ENCODE measurements around the gene LPP.
A peak's percentile ranks its signal among the peaks of the same experiment; 100 is the strongest.

LPP gene

GRCh38 chr3:188385295-188385694 is 231.3 kb downstream of the LPP start:
- Histone ChIP-seq H3K36me3 (ENCODE audit: low read length) (no peaks in the 10 kb centered on the region), H3K79me2 (ENCODE audit: insufficient read depth, low read length) (no peaks in the 10 kb centered on the region), H4K20me1 (ENCODE audit: low read depth, low read length) (no peaks in the 10 kb centered on the region), H3K9me2 (replicated peaks; ENCODE audit: insufficient read depth, low read length) (no peaks in the 10 kb centered on the region), H3K9ac (ENCODE audit: low read length) (no peak overlapping the region), H3K9me3 (ENCODE audit: insufficient read depth, low read length) (no peaks in the 10 kb centered on the region), H3K27ac (ENCODE audit: low read depth, low read length) (no peak overlapping the region), H3K4me2 (ENCODE audit: low read depth, low read length, poor library complexity, severe bottlenecking) (no peak overlapping the region), H3K27me3 (ENCODE audit: low read length) (no peaks in the 10 kb centered on the region), H2AFZ (ENCODE audit: low read depth, low read length, severe bottlenecking) (no peak overlapping the region), H3F3A (ENCODE audit: insufficient read depth) (no peaks in the 10 kb centered on the region), H3K4me3 (ENCODE audit: insufficient read depth, low read length, poor library complexity, severe bottlenecking) (no peak overlapping the region)
- TF ChIP-seq EZH2phosphoT487 (conservative IDR thresholded peaks at IDR 0.05; ENCODE audit: low read length), result no peak
- TF ChIP-seq, protein P1, sequence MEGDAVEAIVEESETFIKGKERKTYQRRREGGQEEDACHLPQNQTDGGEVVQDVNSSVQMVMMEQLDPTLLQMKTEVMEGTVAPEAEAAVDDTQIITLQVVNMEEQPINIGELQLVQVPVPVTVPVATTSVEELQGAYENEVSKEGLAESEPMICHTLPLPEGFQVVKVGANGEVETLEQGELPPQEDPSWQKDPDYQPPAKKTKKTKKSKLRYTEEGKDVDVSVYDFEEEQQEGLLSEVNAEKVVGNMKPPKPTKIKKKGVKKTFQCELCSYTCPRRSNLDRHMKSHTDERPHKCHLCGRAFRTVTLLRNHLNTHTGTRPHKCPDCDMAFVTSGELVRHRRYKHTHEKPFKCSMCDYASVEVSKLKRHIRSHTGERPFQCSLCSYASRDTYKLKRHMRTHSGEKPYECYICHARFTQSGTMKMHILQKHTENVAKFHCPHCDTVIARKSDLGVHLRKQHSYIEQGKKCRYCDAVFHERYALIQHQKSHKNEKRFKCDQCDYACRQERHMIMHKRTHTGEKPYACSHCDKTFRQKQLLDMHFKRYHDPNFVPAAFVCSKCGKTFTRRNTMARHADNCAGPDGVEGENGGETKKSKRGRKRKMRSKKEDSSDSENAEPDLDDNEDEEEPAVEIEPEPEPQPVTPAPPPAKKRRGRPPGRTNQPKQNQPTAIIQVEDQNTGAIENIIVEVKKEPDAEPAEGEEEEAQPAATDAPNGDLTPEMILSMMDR (IDR thresholded peaks at IDR 0.05; ENCODE audit: insufficient read depth, low read length, poor library complexity, severe bottlenecking), result no peak

GRCh38 chr3:188389711-188390342 is 235.9 kb downstream of the LPP start:
- Histone ChIP-seq H3K36me3 (ENCODE audit: low read length) (no peaks in the 10 kb centered on the region), H4K20me1 (ENCODE audit: low read depth, low read length) (no peaks in the 10 kb centered on the region), H3K4me3 (ENCODE audit: insufficient read depth, low read length, poor library complexity, severe bottlenecking) (no peak overlapping the region), H3K79me2 (ENCODE audit: insufficient read depth, low read length) (no peaks in the 10 kb centered on the region), H2AFZ (ENCODE audit: low read depth, low read length, severe bottlenecking) (no peak overlapping the region), H3K9me3 (ENCODE audit: insufficient read depth, low read length) (no peaks in the 10 kb centered on the region), H3K27ac (ENCODE audit: low read depth, low read length) (no peak overlapping the region), H3K4me2 (ENCODE audit: low read depth, low read length, poor library complexity, severe bottlenecking) (peak overlapping the region; percentile 41), H3K27me3 (ENCODE audit: low read length) (no peaks in the 10 kb centered on the region), H3K9ac (ENCODE audit: low read length) (no peak overlapping the region), H3K9me2 (replicated peaks; ENCODE audit: insufficient read depth, low read length) (no peaks in the 10 kb centered on the region), H3F3A (ENCODE audit: insufficient read depth) (no peaks in the 10 kb centered on the region)
- no peak for TF ChIP-seq EZH2phosphoT487 (conservative IDR thresholded peaks at IDR 0.05; ENCODE audit: low read length)
- TF ChIP-seq, protein P1 (IDR thresholded peaks at IDR 0.05; ENCODE audit: insufficient read depth, low read length, poor library complexity, severe bottlenecking), result no peak

GRCh38 chr3:188390343-188390718 is 236.4 kb downstream of the LPP start:
- Histone ChIP-seq H3K27me3 (ENCODE audit: low read length) (no peaks in the 10 kb centered on the region), H2AFZ (ENCODE audit: low read depth, low read length, severe bottlenecking) (no peak overlapping the region), H3K27ac (ENCODE audit: low read depth, low read length) (no peak overlapping the region), H3K4me2 (ENCODE audit: low read depth, low read length, poor library complexity, severe bottlenecking) (peak overlapping the region; percentile 41), H3K79me2 (ENCODE audit: insufficient read depth, low read length) (no peaks in the 10 kb centered on the region), H3K9me3 (ENCODE audit: insufficient read depth, low read length) (no peaks in the 10 kb centered on the region), H3K9ac (ENCODE audit: low read length) (no peak overlapping the region), H3K9me2 (replicated peaks; ENCODE audit: insufficient read depth, low read length) (no peaks in the 10 kb centered on the region), H3K4me3 (ENCODE audit: insufficient read depth, low read length, poor library complexity, severe bottlenecking) (no peak overlapping the region), H4K20me1 (ENCODE audit: low read depth, low read length) (no peaks in the 10 kb centered on the region), H3K36me3 (ENCODE audit: low read length) (no peaks in the 10 kb centered on the region), H3F3A (ENCODE audit: insufficient read depth) (no peaks in the 10 kb centered on the region)
- no peak for TF ChIP-seq EZH2phosphoT487 (conservative IDR thresholded peaks at IDR 0.05; ENCODE audit: low read length)
- TF ChIP-seq, protein P1 (IDR thresholded peaks at IDR 0.05; ENCODE audit: insufficient read depth, low read length, poor library complexity, severe bottlenecking), result no peak

Measured in SU-DHL-6 (cell line).